HG03457 (cell line): ENCODE measurements around the gene GNE.
"Not testable (repeated sequence)": the region's sequence is repeated elsewhere in the genome, so short reads cannot be mapped to it uniquely, and the experiment has no call there.

ENCODE experiments used
- ATAC-seq: cut with Tn5 transposase; IDR thresholded peaks from one replicate; pipeline ENCODE4 v1.9.1; 2021; ENCODE audit warnings: moderate number of reproducible peaks; ENCODE audit not compliant: unreplicated experiment

The GNE gene

DNA sequence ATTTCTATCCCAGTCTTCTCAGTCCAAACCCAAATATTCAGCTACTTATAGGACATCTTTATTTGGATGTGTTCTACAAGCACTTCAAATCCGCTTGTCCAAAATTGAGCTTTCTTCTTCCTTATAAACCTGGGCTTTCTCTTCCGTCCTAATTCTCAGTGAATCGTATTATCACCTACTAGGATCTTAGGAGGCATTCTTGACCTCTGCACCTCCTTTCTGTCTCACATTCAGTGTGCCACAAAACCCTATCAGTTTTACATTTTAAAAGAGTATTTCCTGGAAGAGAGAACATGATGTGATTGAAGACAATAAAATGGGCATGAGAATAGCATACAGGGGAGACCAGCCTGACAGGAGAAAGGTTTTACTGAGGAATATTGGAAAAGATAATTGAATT lies 16.8 kb upstream of the GNE start:
- no peak for ATAC-seq

DNA sequence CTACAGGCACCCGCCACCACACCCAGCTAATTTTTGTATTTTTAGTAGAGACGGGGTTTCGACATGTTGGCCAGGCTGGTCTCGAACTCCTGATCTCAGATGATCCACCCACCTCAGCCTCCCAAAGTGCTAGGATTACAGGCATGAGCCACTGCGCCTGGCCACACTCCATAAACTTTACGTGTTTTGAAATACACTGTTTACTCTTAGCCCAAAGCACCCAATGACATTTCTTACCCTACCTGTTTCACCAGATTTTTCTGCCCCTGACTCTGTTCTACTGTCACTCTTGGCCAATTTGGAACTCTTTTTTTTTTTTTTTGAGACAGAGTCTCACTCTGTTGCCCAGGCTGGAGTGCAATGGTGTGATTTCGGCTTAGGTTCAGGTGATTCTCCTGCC lies 15.1 kb upstream of the GNE start:
- ATAC-seq: not testable (repeated sequence)

DNA sequence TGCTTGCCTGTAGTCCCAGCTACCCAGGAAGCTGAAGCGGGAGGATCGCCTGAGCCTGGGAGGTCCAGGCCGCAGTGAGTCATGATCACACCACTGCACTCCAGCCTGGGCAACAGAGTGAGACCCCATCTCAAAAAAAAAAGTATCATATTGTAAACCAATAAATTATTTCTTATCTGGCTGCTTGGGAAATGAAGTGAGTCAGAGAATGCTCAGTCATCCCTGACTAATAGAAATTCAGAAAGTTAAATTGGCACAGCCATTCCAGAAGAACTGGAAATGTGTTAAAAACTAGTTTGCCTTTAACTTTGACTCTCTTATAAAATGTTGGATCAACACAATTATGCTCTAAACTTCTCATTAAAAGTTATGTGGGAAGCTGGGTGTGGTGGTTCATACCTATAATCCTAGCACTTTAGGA lies 9.8 kb upstream of the GNE start:
- ATAC-seq: no peak

DNA sequence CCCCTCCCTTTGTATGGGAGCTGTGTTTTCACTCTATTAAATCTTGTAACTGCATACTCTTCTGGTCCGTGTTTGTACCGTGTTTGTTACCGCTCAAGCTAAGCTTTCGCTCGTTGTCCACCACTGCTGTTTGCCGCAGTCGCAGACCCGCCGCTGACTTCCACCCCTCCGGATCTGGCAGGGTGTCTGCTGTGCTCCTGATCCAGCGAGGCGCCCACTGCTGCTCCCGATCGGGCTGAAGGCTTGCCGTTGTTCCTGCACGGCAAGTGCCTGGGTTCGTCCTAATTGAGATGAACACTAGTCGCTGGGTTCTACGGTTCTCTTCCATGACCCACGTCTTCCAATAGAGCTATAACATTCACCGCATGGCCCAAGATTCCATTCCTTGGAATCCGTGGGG lies 6.6 kb upstream of the GNE start:
- ATAC-seq: no peak

DNA sequence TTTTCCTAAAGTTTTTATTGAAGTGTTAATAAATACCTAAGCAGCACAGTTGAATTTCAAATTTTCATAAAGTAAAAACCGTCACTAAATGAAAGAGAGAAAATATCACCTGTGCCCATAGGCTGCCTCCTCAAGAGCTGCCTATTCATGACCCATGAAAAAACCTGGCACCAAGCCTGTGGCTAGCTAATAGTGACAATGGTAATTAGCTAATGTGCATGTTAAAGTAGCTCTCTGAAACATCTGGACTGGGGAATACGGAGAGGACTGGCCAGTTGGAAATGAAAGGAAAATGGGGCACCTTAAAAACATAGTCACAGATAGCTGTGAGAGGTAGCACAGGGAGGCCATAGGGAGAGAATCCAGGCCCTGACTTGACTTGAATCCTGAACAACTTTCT lies 5.4 kb upstream of the GNE start:
- ATAC-seq: no peak

DNA sequence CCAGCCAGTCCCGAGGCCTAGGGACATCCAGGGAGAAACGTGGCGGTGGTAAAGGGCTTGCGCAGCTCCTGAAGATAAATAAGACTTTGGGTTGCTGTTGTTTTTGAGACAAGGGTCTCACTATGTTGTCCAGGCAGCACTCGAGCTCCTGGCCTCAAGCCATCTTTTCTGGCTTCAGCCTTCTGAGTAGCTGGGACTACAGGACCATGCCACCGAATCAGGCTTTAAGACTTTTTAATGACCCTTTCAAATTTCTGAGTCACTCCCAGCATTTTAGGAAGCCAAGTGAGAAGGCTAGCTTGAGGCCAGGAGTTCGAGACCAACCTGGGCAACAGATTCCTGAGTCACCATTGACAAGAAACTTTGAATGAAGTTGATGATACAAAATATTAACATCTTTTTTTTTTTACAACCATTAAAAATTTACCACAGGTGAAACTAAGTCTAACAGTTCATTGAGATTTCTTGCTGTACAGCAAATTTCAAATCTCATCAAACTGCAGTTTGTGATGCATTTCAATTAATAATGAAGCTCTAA lies 817 bp upstream of the GNE start:
- ATAC-seq: no peak

DNA sequence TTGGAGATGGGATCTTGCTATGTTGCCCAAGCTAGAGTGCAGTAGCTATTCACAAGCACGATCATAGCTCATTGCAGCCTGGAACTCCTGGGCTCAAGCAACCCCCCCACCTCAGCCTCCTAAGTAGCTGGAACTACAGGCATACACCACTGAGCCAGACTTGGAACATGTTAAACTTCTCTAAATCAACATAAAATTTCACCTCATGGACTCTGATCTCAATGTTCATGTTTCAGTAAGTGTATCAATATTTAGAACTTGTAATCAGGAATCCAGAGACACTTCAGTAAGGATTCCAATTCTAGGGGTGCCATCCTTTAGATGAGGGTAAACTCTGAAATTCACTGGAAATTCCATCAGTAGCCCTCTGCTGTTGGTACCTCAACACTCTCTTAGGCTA lies 6.8 kb downstream of the GNE start:
- no peak for ATAC-seq

DNA sequence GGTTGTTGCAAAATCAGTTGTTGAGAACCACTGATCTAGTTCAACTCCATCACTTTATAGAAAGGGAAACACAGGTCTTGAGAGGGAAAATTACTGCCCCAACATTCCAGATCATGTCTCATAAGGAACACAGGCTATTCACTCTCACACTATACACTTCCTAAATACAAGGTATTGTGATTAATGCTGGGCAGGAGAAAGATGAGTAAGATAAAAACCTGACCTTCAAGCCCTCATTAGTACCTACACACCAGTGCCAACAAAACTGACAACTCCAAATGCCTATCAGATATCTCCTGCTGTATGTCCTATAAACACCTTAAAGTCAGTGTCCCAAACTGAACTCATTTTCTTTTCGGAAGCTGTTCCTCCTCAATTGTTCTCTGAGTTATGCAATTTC lies 8.2 kb downstream of the GNE start:
- no peak for ATAC-seq

DNA sequence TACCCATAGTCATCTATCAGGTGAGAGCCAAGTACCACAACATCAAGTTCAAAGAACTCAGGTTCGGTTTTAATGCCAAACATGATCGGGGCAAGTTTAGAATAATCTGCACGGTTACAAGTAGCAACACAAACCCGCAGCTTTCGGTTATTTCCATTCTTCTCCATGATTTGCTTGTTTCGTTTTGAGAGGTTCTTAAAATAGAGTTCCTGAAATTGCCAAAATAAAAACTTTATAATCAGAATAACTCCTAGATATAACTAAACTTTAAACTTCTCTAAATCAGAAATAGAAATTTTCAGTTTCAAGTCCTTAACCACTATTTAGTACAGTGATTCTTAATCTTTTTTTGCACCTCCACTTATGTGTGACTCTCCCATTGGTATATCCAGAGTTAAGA lies 9.1 kb downstream of the GNE start:
- ATAC-seq: no peak

DNA sequence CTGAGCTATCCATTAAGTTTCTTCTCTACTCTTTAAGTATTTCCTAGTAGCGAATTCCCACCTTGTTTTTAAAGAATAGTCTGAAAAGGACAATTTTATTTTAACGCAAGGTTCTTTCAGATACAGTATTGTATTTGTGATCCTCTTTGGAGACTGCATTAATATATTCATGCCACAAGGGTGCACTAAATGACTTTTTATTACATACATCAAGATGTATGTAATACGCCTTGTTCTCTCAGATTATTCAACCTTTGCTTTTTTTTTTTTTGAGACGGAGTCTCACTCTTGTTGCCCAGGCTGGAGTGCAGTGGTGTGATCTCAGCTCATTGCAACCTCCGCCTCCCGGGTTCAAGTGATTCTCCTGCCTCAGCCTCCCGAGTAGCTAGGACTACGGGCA lies 10.2 kb downstream of the GNE start:
- not testable (repeated sequence) for ATAC-seq

DNA sequence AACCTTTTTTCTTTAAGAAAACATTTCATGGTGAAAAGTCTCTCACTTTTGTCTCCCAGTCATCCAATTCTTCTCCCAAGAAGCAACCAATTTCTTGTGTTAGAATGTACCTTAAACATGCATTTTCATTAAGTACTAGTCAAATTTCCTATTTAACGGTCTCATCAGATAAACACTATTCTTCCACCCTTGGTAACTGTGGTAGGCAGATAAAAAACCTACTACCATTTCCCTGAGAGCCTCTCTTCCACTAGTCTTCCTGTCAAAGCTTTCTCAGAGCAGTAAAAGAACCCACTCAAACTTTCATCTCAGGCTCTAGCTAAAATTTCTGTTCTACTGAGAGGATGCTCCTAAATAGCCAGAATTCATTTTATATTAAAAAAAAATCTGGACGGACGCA lies 10.9 kb downstream of the GNE start:
- no peak for ATAC-seq

DNA sequence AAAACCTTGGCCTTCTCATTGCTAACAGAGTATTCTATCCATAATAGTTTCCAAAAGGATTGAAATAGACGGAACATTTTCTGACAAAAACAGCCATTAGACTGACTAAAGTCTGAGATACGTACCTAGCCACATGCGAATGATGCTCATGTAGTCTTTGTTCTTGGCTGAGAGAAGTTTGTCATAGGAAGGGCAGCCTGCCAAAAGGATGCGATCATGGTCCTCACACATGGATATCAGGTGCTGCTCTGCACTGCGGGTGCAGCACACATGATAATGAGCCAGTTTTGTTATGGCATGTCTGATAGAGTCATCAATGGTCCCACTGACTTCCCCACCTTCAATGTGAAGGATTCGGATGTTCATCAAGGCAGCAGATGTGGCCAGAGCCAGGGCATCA lies 12.3 kb downstream of the GNE start:
- no peak for ATAC-seq

DNA sequence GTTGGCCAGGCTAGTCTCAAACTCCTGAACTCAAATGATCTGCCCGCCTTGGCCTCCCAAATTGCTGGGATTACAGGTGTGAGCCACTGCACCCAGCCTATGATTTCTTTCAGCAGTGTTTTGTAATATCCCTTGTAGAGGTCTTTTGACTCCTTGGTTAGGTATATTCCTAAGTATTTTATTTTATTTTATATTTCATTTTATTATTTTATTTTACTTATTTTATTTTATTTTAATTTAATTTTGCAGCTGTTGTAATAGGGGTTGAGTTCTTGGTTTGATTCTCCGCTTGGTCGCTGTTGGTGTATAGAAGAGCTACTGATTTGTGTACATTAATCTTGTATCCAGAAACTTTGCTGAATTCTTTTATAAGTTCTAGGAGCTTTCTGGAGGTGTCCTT lies 18.6 kb downstream of the GNE start:
- not testable (repeated sequence) for ATAC-seq

DNA sequence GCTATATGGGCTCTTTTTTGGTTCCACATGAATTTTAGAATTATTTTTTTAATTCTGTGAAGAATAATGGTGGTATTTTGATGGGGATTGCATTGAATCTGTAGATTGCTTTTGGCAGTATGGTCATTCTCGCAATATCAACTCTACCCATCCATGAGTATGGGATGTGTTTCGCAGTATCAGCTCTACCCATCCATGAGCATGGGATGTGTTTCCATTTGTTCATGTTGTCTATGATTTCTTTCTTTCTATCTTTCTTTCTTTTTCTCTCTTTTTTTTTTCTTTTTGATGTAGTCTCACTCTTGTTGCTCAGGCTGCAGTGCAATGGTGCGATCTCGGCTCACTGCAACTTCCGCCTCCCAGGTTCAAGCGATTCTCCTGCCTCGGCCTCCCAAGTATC lies 19.0 kb downstream of the GNE start:
- not testable (repeated sequence) for ATAC-seq

DNA sequence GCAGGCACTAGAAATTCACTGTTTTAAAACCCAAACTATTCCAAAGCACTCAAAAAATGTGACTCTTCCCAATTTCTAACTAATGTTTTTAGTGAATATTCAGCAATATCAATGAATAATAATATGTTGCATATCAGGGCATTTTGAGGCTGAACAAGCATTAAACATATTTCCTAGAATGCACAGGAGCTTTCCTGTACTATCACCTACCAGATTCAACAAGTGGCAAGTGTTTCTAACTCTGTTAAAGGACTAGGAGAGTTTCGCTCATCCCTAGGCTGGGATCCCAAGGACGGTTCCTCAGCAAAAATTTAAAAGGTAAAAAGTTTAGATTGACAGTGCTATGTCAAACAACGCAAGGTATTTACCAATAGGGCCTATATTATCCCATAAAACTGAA lies 21.0 kb downstream of the GNE start:
- no peak for ATAC-seq

DNA sequence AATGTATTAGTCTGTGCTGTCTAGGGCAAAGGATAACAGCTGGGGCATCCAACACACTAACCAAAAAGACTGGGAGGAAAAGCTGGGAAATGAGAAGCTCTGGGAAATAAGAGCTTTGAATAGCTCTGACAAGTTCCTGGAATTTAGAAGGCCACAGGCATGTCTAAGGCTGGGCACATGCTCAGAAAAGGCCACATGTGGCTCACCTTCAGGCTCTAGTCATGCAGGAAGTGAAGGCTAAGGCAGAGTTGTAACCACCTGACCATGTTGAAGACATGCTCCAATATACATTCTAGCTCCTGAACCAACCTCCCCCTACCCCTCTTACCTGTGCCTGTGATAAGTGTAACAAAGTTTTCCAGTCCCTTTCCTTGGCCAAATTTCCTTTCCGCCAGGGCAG lies 35.8 kb downstream of the GNE start:
- ATAC-seq: no peak

DNA sequence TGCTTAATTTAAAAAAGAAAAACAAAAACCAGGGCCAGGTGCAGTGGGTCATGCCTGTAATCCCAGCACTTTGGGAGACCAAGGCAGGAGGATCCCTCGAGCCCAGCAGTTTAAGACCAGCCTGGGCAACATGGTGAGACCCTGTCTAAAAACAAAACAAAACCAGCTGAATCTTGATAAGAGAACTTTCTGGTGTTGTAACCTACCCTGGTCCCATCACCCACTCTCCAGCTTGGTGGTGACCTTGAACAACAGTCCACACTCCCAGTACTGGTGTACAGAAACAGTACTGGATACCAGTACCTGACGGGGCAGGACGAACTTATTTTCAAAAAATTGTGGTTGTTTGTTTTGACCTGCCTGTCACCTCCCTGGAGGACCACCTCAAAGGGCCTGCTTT lies 36.6 kb downstream of the GNE start:
- ATAC-seq: no peak

DNA sequence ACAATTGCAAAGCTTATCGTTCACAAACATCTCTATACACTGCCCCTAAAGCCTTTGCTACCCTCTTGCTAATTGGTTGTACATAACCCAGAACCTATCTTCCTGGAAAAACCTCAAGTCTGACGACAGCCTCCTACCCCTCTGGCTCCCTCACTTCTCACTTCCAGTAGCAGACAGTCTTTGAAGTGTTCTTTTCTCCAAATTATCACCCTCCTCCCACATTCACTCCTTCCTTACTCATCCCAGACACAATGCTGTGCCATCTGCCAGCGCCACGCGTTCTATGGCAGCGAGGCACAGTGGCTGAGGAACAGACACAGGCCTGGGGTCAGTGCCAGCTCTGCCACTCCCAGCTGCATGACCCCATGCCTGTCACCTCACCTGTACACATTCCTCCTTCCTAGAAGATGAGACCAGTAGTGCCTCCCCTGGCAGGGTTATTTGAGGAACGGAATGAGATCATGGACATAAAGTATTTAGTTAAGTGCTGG lies 39.8 kb downstream of the GNE start:
- ATAC-seq: no peak

DNA sequence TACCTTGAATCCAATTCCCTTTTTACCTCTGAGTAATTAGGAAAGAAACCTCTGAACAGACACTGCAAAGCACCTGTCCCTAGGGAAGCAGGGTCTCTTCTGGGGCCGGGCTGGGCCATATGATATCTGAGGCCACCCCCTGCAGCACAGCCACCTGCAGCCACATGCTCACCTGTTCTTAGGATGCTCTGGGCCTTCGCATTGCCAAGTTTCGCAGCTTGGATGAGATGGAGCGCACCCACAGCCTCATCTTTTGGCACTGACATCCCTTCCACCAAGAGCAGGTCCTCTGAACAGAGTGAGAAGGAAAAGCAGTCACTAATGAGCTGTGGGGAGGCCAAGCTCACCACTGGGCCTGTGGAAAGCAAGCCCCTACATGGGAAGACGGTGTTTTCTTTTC lies 40.2 kb downstream of the GNE start:
- no peak for ATAC-seq

DNA sequence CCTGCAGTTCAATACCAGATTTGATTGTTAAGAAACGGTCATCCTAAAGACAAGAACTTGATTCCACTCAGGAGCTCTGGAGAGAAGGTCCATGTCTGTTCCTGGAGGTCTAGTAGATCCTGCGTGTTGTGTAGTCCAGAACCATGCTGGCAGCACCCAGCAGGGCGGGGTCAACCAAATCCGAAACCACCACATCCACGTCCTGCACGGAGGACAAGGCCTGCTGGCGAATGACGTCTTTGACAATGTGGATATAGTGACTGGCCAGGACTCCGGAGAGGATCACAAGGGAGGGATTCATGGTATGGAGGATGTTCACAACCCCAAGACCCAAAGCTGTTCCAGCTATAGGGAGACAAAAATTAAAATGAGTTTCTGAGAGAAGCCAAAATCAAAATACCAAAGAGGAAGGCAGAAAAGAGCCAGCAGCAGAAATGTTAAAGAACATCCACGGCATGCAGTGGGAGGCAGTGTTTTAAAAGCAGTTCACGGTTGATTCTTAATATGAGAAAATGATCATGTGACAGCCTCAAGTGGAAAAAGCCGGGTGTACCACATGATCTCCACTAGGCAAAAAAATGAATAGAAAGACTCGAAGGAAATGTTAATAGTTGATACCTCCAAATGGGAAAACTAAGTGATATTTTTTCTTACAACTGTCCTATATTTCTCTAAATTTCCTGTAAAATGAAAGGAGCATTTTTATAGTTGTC lies 40.8 kb downstream of the GNE start:
- ATAC-seq: no peak

DNA sequence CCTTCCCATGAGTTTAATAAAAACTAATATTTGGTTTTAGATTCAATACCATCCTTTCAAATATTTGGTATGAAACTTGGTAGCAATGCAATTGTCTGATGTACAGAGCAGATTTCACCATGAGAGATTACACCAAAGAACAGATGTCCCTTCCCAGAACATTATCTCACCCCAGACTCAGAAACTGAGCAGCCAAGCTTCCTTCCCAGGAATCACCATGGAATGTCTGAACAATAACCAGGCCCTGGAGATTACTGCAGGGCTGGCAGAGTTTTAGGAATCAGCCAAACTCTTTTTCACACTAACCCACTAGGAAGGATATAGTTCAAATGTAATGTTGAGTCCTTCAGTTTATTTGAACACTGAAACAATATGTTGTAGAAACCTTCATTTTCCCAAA lies 43.7 kb downstream of the GNE start:
- ATAC-seq: no peak

DNA sequence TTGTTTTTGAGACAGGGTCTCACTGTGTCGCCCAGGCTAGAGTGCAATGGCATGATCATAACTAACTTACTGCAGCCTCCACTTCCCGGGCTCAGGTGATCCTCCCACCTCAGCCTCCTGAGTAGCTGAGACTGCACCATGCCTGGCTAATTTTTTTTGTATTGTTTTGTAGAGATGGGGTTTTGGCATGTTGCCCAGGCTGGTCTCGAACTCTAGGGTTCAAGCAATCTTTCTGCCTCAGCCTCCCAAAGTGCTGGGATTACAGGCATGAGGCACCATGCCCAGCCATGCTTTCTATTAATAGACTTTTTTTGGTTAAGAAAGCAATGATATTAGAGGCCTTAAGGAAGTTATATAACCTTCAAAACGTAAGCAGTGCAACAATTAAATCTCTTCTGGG lies 44.3 kb downstream of the GNE start:
- no peak for ATAC-seq

DNA sequence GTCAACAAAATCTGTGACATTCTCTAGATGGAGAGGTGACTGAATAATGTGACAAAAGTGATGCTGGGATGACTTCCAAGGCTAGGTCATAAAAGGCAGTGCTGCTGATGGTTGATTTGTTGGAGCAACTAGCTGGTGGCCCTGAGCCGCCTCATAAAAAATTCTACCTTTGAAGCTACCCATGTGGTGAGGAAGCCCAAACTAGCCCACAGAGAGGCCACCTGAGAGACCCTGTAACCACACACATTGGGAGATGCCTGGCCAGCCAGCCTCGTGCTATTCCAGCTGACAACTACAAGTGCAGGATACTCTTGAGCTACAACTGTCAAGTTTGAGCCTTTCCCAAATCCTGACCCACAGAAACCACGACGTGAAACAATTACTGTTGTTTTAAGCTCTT lies 44.9 kb downstream of the GNE start:
- ATAC-seq: no peak
